Activated CD8-positive, alpha-beta memory T cell treated with anti-CD3 and anti-CD28 coated beads, Interleukin-2, amount 10 ng/mL, durations not matched to agents 7 days and 5 days (primary cell): Measurements from ENCODE around the gene CDIP1. TPM values are rescaled to one million over a fixed set of nuclear protein-coding genes. Genes with fewer than 3 reads are reported as not detected.

ENCODE experiments used
- ATAC-seq: fragments of 150-1000 bp; cut with Tn5 transposase; one replicate; pipeline ENCODE4 v1.10.0; 2021; ENCODE audit warnings: moderate library complexity
- CTCF ChIA-PET: fragments of 350-600 bp; sonication (Branson Sonifier 250); formaldehyde crosslinking; loops from one replicate; lab custom pipeline; 2021; ENCODE audit warnings: antibody characterized with exemption; lab: Charles Lee
- DNase-seq: peaks from one replicate; pipeline ENCODE4 v3.0.0-alpha.2; 2020
- H3K27ac Mint-ChIP-seq: one replicate; pipeline ENCODE4 v1.8.0; 2021; ENCODE audit warnings: mild to moderate bottlenecking, mixed read lengths
- H3K27me3 Mint-ChIP-seq: one replicate; pipeline ENCODE4 v1.8.0; 2021; ENCODE audit warnings: mixed read lengths
- H3K36me3 Mint-ChIP-seq: one replicate; pipeline ENCODE4 v1.8.0; 2021; ENCODE audit warnings: mild to moderate bottlenecking, mixed read lengths
- H3K4me1 Mint-ChIP-seq: one replicate; pipeline ENCODE4 v1.8.0; 2021; ENCODE audit warnings: mixed read lengths
- H3K4me3 Mint-ChIP-seq: one replicate; pipeline ENCODE4 v1.8.0; 2021; ENCODE audit warnings: mild to moderate bottlenecking, moderate library complexity, mixed read lengths
- H3K9me3 Mint-ChIP-seq: one replicate; pipeline ENCODE4 v1.8.0; 2022; ENCODE audit warnings: low read depth, mixed read lengths
- total RNA-seq, 2 experiments: library from RNA; stranded (reverse); gene quantifications; one replicate each; pipeline ENCODE4 v1.2.3, GENCODE V29; 2021

The CDIP1 gene
- total RNA-seq, 2 experiments from 2014 or later: 45.2 to 57.3 TPM

DNA sequence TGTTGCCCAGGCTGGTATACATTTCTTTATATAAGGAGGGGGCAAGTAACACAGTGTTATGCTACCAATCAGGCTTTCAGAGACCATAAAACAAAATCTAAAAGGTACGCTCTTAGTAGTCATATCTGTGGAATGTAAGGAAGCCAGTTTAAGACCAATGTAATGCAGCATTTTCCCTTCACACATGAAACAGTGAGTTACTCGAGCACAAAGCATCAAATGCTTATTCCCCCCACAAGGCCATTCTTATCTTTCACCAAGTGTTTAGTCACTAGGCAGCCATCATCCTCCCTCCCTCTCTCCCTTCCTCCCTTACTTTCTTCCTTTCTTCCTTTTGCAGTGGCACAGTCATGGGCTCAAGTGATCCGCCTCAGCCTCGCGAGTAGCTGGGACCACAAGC lies 49.5 kb downstream of the CDIP1 start:
- Mint-ChIP-seq H3K36me3 (peaks cover 35% of the 10 kb centered on the region), H3K27me3 (no peaks in the 10 kb centered on the region), H3K27ac (peak overlapping the region; percentile 96), H3K4me3 (no peak overlapping the region), H3K4me1 (peaks cover 54% of the 10 kb centered on the region), H3K9me3 (no peaks in the 10 kb centered on the region)
- ATAC-seq (peak; percentile 10), DNase-seq (no peak)
- CTCF ChIA-PET: interaction anchor here (1.5 to 6.2 kb wide), 5 partner anchors 11 to 86 kb away, joined by 5 to 65 read pairs (median 7); partner anchors contain the start of gene HMOX2

DNA sequence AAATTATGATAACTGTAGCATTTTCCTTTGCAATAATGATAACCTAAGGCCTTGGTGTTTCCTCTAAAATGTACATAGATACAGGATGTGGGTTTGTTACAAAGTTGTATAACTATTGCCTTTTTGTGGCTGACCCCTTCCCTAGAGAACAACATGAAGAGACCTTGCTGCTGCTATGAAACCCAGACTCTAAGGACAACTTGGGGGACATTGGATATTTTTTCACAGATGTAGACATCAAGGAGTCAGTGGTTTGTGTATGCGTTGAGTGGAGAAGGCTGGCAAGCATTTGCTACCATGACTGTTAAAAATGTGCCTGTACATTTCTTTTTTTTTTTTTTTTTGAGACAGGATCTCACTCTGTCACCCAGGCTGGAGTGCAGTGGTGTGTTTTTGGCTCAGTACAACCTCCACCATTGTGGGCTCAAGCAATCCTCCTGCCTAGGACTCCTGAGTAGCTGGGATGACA lies 50.0 kb downstream of the CDIP1 start:
- H3K4me3 Mint-ChIP-seq: peak overlapping the region; percentile 48
- peaks cover 38% of the 10 kb centered on the region for H3K36me3 Mint-ChIP-seq
- H3K9me3 Mint-ChIP-seq: no peaks in the 10 kb centered on the region
- H3K27me3 Mint-ChIP-seq: no peaks in the 10 kb centered on the region
- peak; percentile 82 for ATAC-seq
- DNase-seq: peak; percentile 55
- CTCF ChIA-PET: interaction anchor here (1.4 to 6.2 kb wide), 7 partner anchors 11 to 97 kb away, joined by 4 to 65 read pairs (median 7); partner anchors contain the start of gene HMOX2
- H3K27ac Mint-ChIP-seq: peak overlapping the region; percentile 96
- H3K4me1 Mint-ChIP-seq: peaks cover 51% of the 10 kb centered on the region

DNA sequence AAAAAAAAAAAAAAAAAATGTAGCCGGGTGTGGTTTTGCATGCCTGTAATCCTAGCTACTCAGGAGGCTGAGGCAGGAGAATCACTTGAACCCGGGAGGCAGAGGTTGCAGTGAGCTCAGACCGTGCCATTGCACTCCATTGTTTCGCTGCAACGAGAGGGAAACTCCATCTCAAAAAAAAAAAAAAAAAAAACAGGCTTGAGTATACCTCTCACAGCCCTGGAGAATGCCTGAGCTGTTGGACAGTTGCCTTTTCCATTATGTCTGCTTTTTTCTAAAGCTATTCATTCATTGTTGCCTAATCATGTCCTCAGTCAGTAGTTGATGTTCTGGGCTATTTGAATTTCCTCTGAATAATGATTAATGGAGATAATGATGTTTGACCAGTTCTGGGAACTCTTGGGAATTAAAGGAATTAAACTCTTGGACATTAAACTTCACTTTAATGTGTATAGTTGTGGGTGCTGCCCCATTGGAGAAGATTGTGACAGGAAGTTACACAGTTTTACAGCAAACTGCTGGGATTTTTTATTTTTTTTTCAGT lies 50.5 kb downstream of the CDIP1 start:
- Mint-ChIP-seq H3K4me3 (peak overlapping the region; percentile 48), H3K9me3 (no peaks in the 10 kb centered on the region), H3K4me1 (peaks cover 48% of the 10 kb centered on the region), H3K27ac (peak overlapping the region; percentile 96), H3K36me3 (peaks cover 36% of the 10 kb centered on the region), H3K27me3 (no peaks in the 10 kb centered on the region)
- peak; percentile 60 for ATAC-seq
- no peak for DNase-seq
- CTCF ChIA-PET: interaction anchor here (0.7 to 6.2 kb wide), 7 partner anchors 10 to 710 kb away, joined by 3 to 65 read pairs (median 7); partner anchors contain the start of gene HMOX2

DNA sequence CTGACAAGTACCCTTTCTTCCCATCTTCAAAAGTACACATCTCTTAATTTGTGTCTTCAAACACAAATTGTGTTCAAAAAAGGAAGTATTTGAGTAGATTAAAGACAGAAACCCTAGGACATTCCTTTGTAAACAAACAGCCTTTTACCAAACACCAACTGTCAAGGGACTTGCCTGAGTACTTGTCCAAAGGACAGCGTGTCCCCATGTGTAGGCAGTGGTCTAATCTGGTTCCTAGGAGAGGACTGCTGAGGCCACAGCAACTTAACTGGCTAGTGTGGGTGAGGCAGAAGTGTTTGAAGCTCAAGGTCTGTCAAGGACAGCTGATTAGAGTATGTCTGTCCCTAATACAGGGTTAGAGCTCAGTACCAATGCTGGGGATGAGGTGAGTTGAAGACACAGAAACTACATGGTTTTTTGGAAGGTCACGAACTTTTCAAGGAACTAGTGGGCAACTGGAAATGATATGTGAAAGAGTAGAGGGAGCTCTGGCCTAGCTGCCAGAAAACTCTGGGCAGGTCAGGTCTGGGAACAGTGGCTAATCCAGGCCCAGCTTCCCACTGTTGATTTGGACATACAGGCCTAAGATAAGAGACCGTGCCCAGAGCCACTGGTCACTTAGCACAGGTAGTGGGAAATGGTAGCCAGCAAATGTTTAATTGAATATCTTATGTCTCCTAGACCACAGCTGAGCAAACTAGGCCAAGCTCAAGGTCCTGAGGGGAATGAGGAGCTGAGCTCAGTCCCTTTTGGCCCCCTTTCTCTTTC lies 52.3 kb downstream of the CDIP1 start:
- Mint-ChIP-seq H3K27me3 (no peaks in the 10 kb centered on the region), H3K27ac (peak overlapping the region; percentile 96), H3K9me3 (no peaks in the 10 kb centered on the region), H3K4me1 (peaks cover 64% of the 10 kb centered on the region), H3K4me3 (no peak overlapping the region), H3K36me3 (peaks cover 35% of the 10 kb centered on the region)
- CTCF ChIA-PET: interaction anchor here (1.3 to 6.2 kb wide), 5 partner anchors 8 to 137 kb away, joined by 3 to 65 read pairs (median 7); partner anchors contain the start of gene HMOX2
- no peak for ATAC-seq
- DNase-seq: no peak

DNA sequence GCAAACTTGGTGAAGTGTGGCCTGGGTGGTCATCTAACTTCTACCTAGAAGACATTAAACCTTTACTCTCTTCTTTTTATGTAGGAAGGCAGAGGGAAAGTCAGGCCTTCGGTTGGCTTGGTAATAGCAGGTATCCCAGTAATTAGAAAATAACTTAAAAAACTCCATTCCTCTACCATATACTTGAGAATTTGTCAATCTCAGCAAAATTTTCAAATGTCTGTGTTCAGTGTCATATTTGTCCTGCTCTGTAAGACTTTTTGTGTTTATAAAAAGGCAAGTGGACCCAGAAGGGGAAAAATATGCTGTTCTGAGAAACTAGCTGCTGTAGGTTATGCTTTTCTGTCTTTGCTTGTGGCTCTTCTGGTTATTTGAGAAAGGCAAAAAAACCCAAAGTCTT lies 56.6 kb downstream of the CDIP1 start:
- Mint-ChIP-seq H3K27ac (peak overlapping the region; percentile 77), H3K27me3 (no peaks in the 10 kb centered on the region), H3K4me1 (peaks cover 53% of the 10 kb centered on the region), H3K4me3 (no peak overlapping the region), H3K36me3 (peaks cover 30% of the 10 kb centered on the region), H3K9me3 (no peaks in the 10 kb centered on the region)
- CTCF ChIA-PET: interaction anchor here (0.9 to 9.4 kb wide), 2 partner anchors 19 to 24 kb away, joined by 4 to 84 read pairs; no protein-coding TSS in a partner anchor
- DNase-seq (no peak), ATAC-seq (no peak)

DNA sequence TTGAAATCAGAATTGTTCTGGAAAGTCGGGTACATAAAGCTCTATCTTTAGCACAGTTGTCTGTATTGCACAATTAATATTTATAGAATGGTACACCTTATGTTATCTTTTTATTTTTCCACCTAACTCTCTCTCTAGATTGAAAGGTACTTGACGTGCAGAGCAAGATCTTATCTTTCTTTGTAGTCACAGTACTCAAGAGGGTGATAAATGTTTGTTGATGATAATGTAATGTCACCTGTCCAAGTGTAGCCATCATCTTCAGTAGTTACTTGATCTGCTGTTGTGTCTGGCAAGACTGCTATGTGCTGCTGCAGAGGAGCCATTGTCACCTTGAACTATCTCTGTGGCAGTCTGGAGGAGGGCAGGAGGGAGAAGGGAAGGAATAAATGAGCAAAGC lies 57.0 kb downstream of the CDIP1 start:
- DNase-seq: no peak
- peaks cover 30% of the 10 kb centered on the region for H3K36me3 Mint-ChIP-seq
- ATAC-seq: no peak
- no peaks in the 10 kb centered on the region for H3K9me3 Mint-ChIP-seq
- CTCF ChIA-PET: interaction anchor here (0.9 to 9.4 kb wide), 3 partner anchors 19 to 142 kb away, joined by 4 to 84 read pairs (median 4); no protein-coding TSS in a partner anchor
- peak overlapping the region; percentile 77 for H3K27ac Mint-ChIP-seq
- no peak overlapping the region for H3K4me3 Mint-ChIP-seq
- peaks cover 49% of the 10 kb centered on the region for H3K4me1 Mint-ChIP-seq
- H3K27me3 Mint-ChIP-seq: no peaks in the 10 kb centered on the region

DNA sequence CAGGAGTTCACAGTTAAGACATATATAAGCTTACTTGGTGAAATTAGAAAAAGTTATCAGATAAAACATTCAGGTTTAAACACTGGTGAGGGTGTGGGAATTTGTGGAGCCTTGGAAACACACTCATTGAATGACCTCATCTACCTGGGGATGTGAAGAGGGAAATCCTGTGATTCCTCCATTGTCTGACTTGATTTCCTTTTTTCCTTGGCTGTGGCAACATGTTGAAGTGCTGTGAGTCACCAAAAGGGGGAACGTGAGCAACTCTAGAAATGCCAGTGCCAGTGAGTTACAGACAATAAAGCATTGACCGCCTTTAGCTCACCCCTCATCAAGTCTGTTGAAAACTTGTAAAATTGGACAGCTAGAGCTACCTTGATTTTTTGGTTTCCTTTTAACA lies 60.6 kb downstream of the CDIP1 start:
- Mint-ChIP-seq H3K4me1 (peaks cover 58% of the 10 kb centered on the region), H3K9me3 (no peaks in the 10 kb centered on the region), H3K27me3 (no peaks in the 10 kb centered on the region), H3K36me3 (peaks cover 15% of the 10 kb centered on the region), H3K27ac (peak overlapping the region; percentile 79), H3K4me3 (peak overlapping the region; percentile 92)
- DNase-seq (peak; percentile 46), ATAC-seq (no peak)
- CTCF ChIA-PET: interaction anchor here (0.6 to 9.4 kb wide), 16 partner anchors 11 to 172 kb away, joined by 3 to 84 read pairs (median 4); partner anchors contain the start of gene CDIP1

DNA sequence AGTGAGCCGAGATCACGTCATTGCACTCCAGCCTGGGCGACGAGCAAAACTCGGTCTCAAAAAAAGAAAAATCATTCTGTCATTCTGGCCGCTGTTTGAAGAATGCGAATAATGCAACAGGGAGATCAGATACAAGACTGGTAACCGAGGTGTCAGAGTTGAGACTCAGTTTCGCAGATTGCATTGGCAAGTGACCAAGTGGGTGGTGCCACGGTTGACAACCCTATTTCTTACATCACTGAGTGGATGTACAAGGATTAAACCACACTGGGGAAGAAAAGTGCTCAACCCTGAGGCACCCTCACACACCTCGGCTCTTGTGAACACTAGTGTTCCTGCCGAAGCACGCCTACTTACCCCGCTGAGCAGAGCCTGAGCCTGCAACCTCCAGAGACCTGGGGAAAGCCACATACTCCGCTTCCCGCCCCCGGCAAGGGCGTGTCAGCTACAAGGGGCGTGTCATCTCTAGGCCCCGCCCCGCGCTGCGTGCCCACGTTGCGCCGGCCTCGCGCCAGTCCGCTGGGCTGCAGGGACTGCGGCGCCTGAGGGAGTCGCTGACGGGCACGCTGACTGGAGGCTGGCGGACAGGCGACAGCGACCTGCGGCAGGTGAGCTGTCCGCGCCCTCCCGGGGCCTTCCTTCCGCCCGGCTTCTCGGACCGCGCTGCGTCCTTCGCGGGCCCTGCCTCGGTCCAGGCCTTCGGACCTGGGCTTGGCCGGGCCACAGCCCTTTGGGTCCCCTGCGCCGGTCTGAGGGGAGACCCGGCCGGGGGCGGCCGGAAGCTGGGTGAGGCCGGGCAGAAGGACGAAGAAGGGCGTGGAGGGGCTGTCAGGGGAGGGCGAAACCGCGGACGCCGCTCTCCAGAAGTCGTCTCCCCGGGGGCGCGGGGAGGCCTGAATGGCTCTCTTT lies 62.4 kb downstream of the CDIP1 start, which contains the start of gene HMOX2:
Gene HMOX2 (plus strand): TSS at position 519 of the 909 bp plus-strand sequence. CDS start 29,127 bp downstream, outside the sequence.
- CTCF ChIA-PET: interaction anchor here (0.6 to 9.4 kb wide), 19 partner anchors 9 to 167 kb away, joined by 3 to 84 read pairs (median 4); partner anchors contain the start of genes C16orf96 and CORO7
- ATAC-seq (peak; percentile 82), DNase-seq (peak; percentile 96)
- Mint-ChIP-seq H3K27me3 (no peaks in the 10 kb centered on the region), H3K4me3 (peak within 1 kb of the TSS; percentile 92), H3K27ac (peak within 1 kb of the TSS; percentile 80), H3K4me1 (peaks cover 48% of the 10 kb centered on the region), H3K9me3 (no peaks in the 10 kb centered on the region), H3K36me3 (peaks cover 14% of the 10 kb centered on the region)

DNA sequence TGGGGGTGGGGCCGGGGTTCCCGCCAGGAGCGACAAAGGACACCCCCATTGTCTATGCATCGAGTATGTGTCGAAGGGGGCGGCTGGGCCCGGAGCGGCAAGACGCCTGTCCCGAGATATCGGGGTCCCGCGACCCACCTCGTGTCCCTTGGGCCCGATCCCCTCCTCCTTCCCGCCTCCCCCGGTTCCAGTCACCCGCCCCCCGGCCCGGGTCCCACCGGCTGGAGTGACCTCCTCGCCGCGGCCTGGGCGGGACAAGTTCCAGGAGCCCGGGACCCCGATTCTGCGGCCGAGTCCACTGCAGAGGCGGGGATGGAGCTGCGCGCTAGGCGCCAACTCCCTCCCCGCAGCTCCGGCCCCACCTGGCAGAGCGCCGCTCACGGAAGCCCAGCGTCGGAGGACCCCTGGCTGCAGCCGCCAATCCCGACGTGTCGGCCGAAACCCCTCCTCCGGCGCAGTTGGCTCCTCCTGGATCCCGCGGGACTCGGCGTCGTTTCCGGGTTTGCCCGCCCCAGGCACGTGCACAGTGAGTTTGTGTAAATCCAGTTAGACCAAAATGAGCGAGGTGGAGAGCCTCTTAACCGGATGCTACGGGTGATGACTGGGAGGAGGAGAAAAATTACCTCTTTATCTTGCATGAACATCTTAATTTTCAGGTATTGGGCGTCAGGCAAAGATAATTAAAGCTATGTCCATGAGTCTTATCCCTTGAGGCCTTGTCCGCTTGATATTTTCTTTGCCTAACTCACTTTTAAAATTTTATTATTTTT lies 64.2 kb downstream of the CDIP1 start, which contains the start of gene NMRAL1:
Gene NMRAL1 (minus strand): TSS at position 434 of the 770 bp plus-strand sequence. CDS start 493 bp downstream, outside the sequence.
- H3K27ac Mint-ChIP-seq: peak within 1 kb of the TSS; percentile 90
- peak within 1 kb of the TSS; percentile 80 for H3K4me3 Mint-ChIP-seq
- H3K27me3 Mint-ChIP-seq: no peaks in the 10 kb centered on the region
- H3K36me3 Mint-ChIP-seq: peaks cover 16% of the 10 kb centered on the region
- DNase-seq (peak; percentile 97), ATAC-seq (peak; percentile 73)
- H3K4me1 Mint-ChIP-seq: peaks cover 45% of the 10 kb centered on the region
- CTCF ChIA-PET: interaction anchor here (0.8 to 9.4 kb wide), 6 partner anchors 8 to 150 kb away, joined by 3 to 84 read pairs (median 4); partner anchors contain the start of gene MGRN1
- H3K9me3 Mint-ChIP-seq: no peaks in the 10 kb centered on the region

DNA sequence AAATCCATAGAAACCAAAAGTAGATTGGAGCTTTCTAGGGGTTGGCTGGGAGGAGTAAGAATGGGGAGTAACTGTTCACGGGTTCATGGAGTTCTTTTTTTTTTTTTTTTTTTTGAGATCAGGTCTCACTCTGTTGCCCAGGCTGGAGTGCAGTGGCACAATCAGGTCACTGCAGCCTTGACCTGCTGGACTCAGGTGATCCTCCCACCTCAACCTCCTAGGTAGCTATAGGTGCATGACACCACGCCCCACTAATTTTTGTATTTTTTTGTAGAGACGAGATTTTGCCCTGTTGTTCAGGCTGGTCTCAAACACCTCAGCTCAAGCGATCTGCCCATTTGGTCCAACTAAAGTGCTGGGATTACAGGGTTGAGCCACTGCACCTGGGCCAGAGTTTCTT lies 65.7 kb downstream of the CDIP1 start:
- Mint-ChIP-seq H3K27me3 (no peaks in the 10 kb centered on the region), H3K4me1 (peaks cover 37% of the 10 kb centered on the region), H3K27ac (peak overlapping the region; percentile 56), H3K9me3 (no peaks in the 10 kb centered on the region), H3K36me3 (peaks cover 15% of the 10 kb centered on the region), H3K4me3 (peak overlapping the region; percentile 80)
- CTCF ChIA-PET: interaction anchor here (1.1 kb wide), 1 partner anchor 13 kb away, joined by 3 read pairs; no protein-coding TSS in a partner anchor
- ATAC-seq (no peak), DNase-seq (no peak)

DNA sequence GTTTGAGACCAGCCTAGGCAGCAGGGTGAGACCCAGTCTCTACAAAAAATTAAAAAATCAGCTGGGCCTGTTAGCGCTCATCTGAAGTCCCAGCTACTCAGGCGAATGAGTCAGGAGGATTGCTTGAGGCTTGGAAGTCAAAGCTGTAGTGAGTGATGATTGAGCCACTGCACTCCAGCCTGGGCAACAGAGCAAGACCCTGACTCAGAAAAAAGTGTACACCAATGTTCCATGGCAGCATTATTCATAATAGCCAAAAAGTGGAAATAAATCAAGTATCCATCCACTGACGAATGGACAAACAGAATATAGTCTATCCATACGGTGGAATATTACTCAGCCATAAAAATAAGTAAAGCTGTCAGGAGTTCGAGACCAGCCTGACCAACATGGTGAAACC lies 66.7 kb downstream of the CDIP1 start:
- H3K4me3 Mint-ChIP-seq: no peak overlapping the region

More for the DNA sequence above, 66.7 kb downstream of the CDIP1 start:
- peak overlapping the region; percentile 5 for H3K27ac Mint-ChIP-seq
- H3K27me3 Mint-ChIP-seq: no peaks in the 10 kb centered on the region
- CTCF ChIA-PET: interaction anchor here (0.8 to 1.2 kb wide), 5 partner anchors 12 to 218 kb away, joined by 3 read pairs; no protein-coding TSS in a partner anchor
- ATAC-seq (no peak), DNase-seq (no peak)
- peaks cover 38% of the 10 kb centered on the region for H3K4me1 Mint-ChIP-seq
- no peaks in the 10 kb centered on the region for H3K9me3 Mint-ChIP-seq
- peaks cover 16% of the 10 kb centered on the region for H3K36me3 Mint-ChIP-seq
